EH (cell line): ENCODE measurements around the gene ASB2.
A peak's percentile ranks its signal among the peaks of the same experiment; 100 is the strongest.

Experiments used
- DNase-seq: peaks from one replicate; pipeline ENCODE4 v3.0.0-alpha.2; 2015; ENCODE audit warnings: low read depth

ASB2 gene

DNA sequence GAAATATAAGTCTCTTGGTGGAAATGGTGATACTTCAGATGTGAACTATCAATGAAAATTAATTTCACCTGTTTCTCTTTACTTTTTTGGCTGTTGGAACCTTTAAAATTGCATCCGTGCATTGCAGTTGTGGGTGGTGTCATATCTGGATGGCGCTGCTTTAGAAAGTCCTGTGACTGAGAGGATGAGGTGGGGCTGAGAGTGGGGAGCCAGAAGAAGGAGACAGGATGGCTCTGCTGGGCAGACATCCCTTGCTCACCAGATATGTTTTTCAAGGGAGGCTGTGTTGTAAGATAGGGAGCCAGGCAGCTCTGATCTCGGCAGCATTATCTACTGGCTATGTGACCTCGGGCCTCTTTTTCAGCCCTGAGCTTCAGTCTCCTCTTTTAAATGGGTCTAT, 12.7 kb downstream of the ASB2 start:
- no peak for DNase-seq

DNA sequence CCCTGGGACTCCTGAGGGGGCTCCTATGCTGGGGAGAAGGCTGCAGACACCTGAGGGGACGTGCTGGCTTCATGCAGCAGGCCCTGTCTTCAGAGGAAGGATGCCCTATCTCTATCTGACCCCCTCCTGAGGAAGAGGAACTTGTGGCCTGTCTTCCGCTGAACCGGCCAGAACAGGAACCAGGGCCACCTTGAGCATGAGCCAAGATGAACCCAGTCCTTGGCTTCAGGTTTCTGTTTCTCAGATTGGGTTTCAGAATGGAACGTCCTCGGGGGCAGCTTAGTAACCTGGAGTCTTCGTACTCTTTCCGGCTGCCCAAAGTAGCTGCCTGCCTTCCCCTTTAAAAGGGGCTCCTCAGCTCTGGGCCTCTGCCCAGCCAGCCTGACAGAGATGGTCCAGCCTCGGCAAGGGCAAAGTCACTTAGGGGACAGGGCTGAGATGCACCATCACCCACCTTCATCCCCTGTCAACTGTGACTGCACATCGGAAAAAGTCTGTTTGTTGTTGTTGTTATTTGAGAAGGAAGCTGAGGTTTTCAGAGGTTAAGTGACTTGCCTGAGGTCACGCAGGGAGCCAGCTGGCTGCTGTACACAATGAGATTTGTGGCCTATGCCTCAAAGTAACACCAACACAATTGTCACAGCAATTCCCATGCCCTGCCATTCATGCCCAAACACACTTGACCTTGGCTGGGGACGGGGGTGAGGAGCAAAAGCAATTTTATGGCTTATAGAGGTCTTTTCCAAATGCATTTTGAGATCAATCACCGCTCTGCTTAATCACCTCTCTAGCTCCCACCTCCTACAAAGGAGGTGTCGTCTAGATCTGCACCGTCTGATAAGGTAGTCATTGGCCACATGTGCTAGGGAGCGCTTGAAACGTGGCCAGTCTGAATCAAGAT, 13.4 kb downstream of the ASB2 start:
- DNase-seq, result peak; percentile 37

DNA sequence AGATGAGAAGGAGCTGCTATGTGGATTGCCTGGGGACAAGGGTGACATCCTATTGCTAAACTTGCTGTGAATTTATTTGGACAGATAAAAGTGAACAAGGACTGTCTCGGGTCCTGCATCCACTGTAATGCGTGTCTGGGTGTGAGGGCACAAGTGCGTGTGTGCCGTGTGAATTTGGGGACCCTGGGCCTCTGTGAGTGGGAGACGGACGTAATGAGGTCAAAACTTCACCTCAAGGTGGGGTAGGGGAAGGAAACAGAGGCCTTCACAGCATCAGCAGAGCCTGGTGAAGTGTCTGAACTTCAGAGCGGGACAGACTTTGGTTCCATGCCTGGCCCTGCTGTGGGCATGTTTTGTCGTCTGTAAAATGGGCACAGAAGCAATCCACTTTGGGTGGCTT, 14.8 kb downstream of the ASB2 start:
- DNase-seq, result no peak

DNA sequence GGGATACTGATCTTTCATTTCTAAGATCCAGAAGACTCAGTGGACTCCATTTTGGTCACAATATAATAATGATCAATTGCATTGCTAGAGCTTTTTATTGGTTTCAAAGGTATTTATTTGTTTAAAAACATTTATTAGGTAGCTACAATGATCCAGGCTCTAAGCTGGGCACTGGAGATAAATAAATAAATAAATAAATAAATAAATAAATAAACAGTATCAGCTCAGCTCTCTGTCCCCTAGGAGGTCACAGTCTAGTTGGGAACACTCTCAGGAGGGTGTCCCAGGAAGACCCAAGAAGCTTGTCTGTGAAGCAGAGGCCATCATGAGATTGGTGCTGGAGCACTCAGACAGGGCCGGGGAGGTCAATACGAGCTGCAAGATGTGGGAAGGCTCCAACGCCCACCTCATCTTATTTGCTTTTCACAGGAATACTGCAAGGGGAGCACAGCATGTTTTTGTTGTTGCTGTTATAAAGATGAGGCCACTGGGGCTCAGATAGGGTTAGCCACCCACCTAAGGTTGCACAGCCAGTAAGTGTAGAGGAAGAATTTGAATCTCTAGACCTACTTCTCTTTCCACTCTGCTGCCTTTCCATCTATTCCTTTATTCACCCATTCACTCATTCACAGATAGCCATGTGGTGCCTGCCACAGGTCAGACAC, 15.5 kb downstream of the ASB2 start:
- DNase-seq, result no peak

DNA sequence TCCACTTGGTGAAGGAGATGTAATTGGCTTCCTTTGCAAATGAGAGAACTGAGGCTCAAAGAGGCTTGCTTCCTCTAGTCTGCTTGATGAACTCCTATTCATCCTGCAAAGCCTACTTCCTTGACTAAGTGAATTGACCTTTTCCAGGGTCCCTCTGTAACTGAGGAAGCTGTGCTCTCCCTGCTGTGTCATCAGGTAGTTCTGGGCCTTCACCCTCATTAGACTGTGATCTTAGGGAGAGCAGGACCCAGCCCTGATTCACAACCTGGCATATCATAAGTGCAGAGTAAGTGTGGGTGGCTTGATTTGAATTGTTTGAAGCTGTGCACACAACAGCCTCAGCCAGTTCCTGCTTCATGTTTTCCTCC, 16.3 kb downstream of the ASB2 start:
- no peak for DNase-seq

DNA sequence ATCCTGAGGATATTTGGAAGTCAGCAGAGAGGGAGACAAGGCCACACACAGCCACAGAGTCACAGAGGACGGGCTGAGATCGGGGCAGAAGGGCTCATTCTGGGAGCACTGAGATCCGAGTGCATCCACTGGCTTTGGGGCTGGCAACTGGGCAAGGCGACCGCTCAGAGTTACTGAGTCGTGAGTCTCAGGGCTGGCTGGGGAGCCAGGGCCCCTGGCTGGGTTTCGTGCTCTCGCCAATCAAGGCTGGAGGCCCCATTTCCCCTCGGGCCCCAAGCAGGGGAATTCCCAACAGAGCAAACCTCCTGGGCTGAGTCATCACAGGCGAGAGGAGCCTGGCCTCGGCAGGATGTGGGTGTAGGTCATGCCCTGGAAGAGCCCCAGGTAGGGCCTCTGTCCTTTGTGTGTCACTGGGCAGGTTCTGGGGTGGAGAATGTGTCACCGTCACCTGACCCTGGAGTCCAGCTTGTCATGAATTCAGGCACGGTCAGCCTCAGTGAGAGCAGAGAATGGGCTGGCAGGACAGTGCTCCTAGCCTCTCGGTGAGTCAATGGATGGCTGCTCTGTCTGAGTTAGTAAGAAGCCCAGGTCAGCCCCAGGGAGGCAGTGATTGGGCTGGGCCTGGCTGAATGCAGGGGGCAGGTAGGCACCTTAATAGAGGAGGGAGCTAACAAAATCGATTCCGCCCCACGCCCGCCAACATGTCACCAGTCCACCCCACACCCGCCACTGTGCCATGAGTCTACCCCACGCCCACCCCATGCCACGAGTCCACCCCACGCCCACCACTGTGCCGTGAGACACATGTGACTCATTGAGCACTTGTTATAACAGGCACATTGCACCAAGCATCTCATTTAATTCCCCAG, 16.9 kb downstream of the ASB2 start:
- peak; percentile 93 for DNase-seq

DNA sequence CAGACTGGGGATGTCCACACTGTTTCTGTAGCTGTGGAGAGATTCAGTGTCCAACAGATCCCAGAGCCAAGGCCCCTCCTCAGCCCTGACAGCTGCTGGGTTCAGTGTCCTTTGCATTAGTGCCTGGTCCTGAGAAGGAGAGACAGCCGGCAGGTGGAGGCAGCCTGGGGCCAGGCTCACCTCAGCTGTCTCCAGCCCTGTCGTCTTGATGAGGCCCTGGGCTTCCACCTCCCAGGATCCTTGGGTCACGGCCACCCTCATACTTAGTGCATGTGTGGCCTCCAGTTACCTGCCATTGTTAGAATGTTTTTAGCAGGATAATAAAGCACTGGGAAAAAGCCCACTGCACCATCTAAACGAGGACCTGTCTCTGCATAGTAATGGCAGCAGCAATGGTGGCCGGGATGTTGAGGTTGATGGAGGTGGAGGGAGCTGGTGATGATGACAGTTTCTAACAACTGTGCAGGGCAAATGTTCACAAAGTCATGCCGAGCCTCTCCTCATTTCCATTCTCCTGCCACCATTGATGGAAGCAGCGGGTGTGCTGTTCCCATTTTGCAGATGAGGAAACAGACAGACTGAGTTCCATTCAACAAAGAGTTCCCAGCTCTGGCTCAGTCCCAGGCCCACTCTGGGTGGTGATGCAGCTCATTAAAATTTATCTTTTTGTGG, 17.7 kb downstream of the ASB2 start:
- no peak for DNase-seq

DNA sequence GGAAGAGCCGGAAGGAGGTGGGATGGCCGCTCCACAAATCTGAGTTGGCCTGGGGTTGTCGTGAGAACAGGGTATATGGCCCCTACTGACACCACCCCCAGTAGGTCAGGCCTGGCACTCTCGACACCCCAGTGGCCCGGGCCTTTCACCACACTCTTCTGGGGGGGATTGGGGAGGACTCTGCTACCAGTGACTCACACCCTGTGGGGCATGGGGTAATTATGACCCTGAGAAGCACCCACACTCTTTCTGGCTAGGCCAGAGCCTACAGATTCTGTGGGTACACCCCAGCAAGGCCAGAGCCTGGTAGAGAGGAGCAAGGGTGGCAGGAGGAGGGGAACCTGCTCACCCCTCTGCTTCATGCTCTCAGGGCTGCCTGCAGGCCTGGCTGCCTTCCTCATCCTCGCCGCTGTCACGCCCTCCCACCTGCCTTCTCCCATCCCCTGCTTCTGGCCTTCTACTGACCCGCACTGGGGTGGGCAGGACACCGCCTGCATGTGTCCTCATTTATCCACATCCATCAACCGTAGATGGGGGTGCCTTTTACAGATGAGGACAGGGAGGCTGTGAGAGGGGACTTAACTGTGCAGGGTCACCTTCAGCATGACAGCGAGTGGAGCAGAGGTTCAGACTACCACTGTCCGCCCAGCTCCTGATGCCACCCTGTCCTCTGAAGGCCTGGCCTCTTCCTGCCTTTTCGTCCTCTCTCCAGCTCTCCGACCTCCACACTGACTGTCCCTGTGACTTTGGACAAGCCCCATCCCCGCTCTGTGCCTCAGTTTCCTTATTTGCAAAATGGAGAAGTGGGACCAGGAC, 18.4 kb downstream of the ASB2 start:
- no peak for DNase-seq

DNA sequence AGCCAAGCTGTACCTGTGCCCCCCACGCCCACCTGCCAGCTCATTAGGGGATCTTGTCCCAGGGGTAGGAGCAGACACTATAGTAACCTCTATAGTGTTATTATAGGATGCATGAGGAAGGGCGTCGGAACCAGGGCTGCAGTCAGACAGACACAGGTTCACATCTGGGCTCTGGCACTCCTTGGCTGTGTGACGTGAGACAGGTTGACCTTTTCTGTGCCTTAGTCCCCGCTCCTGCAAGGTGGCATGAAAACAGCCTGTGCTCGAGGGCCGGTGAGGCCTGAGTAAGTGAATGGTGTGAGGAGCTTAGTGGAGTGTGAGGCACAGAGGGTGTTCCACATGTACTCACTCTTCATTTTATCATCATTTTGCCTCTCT, 19.0 kb downstream of the ASB2 start:
- no peak for DNase-seq

DNA sequence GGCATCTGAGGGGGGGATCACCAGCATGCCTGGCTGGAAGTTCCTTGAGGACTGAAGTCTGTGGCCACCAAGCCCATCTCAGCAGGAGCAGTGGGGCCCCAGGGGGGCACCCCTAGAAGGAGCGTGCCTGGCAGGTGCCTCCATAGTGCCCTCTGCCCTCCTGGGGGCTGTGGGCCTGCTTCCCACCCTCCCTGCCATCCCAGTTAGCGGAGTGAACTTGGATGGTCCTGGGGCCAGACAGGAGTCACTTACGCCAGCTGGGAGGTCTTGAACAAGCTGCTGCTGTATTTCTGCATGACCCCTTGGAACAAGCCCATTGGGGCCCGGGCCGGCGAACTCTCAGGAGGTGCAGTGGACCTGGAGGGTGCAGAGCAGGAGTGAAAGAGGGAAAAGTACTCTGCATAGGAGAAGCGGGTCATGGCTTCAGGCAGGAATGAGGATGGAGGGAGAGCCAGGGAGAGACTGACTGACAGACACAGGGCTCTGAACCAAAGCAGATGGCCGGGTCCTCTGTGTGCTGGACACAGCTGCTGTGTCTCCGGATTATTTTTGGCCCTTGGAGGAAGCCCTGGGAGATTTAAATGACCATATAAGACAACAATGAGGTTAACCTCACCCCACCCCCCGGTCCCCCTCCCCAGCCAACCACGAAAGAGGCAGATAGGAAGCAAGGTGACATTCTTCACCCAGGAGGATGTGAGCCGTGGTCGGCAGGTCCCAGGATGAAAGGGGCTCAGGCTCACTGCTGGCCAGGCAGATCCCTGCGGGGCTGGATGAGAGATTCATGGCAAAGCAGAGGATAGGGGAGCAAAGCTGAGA, 19.6 kb downstream of the ASB2 start:
- no peak for DNase-seq

DNA sequence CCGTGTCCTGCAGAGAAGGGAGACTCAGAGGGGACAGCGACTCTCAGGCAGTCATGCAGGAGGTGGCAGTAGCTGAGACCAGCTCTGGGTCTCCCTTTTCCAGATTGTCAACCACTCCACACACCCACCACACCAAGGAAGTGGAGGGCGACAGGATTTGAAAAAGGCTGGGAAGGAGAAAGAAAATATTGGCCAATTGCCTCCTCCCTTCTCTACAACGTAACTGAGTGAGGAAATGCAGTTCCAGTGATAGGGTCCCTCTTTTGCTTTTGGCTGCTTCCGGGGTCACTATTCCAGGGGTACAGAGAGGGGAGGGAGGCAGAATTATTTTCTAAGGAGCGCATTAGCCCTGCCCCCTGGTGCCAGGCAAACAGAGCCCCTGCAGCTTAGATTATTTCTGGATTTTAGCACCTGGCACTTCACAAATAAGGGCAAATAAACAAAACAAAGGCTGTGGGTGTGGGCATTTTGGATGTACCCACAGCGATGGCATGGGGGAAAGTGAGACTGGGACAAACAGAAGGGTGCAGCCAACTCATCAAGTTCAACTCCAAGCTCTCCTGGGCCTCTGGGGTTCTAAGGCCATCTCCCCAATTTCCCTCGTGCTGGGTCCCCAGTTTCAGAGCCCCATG, 20.4 kb downstream of the ASB2 start:
- no peak for DNase-seq

DNA sequence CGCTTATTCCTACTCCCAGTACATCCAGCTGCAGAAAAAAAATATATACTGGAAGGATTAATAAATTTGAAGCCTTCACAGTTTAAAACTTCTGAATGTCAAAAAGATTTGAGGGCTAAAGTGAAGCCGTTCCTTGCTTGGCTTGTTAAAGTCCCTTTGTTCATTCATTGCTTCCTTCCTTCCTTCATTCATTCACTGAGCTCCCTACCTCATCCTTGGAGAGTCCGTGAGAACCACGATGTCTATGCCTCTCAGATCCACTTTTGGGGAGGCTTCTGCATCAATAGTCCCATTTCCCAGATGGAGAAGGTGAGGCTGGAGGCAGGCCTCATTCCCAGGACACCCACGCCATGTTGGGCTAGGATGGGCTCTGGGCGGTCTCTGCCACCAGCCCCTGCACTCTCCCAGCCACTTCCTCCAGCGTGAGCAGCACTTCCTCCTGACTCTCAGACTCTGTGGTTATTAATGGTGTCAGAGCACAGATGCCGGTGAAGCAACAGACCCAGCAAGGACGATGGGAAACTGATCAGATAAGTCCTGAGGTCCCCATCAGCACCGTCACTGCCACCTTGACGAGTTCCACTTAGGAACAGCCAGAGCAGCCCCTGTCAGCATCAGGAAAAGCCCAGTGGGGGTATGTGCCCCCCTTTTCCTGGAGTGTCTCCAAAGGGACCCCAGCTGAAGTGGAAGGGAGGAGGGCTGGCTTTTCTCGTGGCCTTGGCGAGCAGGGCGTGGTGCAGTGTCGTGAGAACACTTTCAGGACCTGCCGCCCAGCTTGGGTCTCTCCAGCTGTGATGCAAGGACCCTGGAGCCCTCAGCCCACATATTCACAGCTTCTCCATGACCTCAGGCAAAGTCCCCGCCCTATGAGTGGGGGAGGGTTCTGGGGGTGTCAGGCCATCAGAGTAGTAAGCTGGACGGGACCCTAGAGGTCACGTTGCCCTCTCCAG, 21.2 kb downstream of the ASB2 start:
- DNase-seq, result no peak

DNA sequence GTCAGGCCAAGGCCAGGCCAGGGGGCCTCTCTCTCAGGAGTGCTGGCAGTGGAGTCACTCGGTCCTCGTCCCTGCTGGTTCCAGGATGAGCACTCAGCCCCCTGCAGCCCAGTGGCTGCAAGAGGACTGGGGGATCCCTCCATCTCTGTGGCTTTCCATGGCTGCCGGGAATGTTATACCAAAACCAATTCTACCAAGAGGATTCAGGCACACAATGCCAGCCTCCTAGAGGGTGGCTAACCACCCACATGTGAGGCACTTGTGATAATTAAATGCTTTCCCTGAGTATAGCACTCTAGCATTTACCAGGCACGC, 21.9 kb downstream of the ASB2 start:
- DNase-seq, result no peak

DNA sequence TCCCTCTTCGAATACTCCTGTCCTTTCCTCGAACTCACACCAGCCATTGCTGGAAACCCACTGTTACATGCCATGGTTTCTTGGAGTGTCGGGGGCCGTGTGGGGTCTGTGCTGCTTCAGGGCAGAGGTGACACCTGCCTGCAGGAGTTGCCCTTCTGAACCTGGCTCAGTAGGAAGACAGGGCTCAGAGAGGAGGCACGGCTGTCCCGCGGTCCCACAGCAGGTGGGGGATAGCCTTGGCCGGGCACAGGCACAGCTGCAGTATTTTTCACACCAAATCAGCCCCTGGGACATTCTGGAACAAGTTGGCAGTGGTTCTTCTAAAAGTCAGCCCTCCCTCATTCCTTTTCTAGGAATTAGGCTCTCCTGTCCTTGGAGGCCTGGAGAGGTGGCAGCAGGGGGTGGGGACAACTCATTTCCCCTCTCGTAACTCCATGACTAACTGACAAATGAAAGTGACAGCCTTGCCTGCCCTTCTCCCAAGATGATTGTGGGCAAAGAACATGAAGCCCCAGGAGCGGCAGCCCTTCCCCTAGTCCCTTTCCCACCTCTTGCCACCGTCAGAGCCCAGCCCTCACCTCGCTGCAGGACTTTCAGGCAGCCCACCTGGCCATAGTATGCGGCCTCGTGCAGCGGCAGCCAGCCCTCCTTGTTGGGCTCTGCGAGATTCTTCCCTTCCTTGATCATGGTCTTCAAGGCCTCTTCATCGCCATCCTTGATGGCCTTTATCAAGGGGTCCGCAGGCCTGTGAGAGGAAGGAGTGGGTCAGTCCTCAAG, 22.4 kb downstream of the ASB2 start:
- DNase-seq, result no peak

DNA sequence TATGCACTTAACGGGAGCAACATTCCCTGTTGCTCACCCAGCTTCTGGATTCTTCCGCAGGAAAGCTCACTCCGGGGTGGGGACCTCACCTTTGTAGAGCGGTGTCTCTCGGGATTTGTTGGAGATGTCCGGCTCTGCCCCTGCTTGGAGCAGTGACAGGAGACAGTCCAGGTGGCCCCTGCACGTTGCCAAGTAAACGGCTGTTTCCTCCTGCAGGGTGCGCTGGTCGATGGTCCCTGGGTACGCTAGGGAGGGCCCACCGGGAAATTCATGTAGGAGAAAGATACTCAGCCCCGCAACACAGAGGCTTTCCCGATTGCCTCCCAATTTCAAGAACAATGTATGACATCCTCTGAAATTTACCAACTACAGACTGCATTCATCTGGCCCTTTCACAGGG, 23.1 kb downstream of the ASB2 start:
- DNase-seq, result no peak

DNA sequence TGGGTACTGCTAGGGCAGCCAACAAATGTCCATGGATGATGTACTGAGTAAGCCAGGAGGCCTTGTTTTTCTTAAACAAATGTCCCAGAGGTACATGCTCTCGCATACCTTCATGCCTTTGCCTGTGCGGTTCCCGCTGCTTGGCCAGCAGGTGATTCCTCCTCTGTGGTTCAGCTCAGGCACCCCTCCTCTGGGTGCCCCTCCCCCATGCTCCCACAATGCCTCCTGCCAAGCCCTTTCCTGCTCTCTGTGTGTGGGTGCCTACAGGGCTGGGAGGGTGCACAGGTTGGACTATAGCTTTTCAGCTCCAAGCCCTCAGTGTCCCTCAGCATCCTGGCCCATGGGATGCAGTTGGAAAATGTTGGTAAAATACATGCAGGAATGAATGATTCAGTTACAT, 23.5 kb downstream of the ASB2 start:
- no peak for DNase-seq

DNA sequence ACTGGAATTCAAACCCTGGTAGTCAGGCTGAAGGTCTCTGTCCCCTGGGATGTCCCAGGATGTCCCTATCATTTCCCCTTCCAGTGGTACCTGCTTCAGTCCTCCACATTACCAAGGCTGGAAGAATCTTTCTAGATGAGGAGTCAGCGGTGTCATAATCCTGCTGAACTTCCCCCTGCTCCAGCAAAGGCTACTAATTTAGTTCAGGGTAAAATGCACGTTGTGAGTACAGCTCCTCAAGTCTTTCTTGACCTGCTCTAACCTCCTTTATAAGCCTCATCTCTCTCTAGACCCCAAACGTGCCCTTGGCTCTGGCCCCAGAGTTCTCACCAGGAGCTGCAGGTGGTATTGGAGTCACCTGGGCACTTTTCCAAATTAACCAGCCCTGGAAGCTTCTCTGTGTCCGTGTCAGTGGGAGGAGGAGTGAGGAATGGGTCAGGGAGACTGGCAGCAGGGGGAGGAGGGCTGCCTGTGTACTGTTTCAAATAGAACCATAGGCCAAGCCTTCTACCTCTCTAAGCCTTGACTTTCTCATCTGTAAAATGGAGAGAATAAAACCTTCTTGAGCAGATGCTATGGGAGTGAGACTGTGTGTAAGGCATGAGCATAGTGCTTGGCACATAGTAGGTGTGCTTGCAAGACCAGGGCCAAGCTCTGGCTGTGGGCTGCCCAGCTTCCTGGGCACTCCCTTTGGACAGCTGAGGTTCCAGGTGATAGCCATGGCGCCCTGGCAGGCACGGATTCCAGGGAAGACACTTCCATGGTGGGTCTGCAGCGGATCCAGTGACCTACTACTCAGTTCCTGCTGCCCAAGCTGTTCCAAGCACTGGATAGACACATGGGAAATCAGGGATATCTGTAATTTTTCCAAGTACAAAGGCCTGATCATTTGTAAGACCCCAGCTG, 24.5 kb downstream of the ASB2 start:
- no peak for DNase-seq
